NCI-H1694 treated with DMSO at 0.1 percent for 48 hours (cell line): Measurements from ENCODE around the gene CPT1C.

Experiments
- DNase-seq: peaks from one replicate; lab custom pipeline; 2025; lab: John Stamatoyannopoulos, UW

The CPT1C gene

DNA sequence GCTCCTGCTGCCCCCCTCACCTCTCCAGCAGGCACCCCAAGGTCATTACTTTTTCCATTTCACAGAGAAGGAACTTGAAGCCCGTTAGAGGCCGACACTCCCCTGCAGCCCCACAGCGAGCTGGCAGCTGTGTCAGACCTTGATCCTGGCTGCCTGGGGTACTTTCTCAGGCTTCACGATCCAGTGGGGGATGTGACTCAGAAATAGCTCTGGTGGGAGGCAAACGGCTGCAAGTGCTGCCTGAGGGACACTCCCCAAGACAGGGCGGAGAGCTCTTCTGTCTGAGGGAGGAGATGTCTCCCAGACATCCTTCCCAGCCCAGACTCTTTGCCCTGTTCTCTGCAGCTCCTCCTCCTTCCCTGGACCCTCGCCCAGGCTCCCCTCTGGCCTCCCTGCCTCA, 67.4 kb downstream of the CPT1C start:
- no peak for DNase-seq

DNA sequence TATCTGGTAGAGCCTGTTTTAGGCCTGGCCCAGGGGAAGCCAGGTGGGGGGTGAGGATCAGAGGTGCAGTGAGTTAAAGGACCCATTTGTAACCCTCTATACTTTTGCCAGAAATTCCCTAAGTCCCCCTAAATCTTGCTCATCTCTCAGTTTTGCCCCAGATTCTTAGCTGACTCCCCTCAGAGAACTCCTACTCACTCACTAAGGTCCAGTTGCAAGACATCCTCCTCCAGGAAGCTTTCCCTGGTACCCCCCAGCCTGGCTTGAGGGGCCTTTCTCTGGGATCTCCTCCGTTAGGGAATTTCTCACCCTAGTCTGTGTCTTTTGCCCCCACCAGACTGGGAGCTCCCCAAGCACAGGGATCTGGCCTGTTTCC, 70.3 kb downstream of the CPT1C start:
- no peak for DNase-seq

DNA sequence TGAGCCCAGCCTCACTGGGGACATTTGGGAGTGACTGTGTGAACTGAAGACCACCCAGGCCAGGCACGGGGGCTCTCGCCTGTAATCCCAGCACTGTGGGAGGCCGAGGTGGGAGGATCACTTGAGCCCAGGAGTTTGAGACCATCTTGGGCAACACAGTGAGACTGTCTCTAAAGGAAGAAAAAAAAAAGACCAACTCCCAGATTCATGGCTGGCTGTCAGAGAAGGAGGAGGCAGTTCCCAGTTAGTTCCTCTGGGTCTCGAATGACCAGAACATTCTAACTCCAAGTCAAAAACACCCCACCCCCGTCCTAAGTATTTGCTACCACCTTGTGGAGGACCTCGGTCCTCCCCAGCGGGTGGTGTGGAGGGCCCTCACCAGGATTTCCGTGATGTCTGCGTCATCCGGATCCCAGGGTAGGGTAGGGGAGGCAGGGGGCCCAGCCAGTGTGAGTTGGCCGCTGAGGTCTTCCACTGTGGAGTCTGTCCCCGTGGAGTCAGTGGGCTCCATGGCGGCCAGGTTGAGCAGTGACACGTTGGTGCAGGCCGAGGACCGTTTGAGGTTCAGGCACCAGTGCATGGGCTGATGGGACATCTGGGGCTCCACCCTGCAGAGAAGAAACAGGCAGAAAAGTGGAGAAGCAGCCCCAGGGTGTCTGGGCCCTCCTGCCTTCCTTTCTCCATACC, 70.9 kb downstream of the CPT1C start:
- no peak for DNase-seq

DNA sequence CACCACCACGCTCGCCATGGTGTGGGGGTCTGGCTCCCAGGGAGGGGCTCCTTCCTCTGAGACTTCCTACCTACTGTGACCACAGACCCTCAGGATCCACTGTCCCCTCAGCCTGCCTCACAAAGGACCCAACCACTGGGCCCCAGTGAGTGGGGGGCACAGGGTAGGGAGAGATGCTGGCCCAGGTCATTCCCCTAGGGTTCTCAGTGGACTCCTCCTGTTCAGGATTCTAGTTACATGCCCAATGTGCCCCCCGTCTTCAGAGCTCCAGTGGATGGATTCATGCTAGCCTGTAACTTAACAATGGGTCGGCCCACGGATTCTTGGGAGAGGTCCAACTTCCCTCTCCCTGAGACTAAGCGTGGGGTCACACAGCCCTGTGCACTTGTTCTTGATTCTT, 72.3 kb downstream of the CPT1C start, which contains the start of gene TSKS:
Gene TSKS, minus strand, starts transcription at position 77 of the 400 bp plus-strand sequence. Its CDS starts 59 bp downstream, at position 18.
- no peak for DNase-seq
